Stimulated activated effector memory CD8-positive, alpha-beta T cell treated with anti-CD3 and anti-CD28 coated beads, Interleukin-12 subunit alpha, Interleukin-12 subunit beta, amount 100 ng/mL, for 72 hours (primary cell): ENCODE data around the gene KDSR.
A peak's percentile ranks its signal among the peaks of the same experiment; 100 is the strongest.

Source experiments
- ATAC-seq: fragments of 150-1000 bp; cut with Tn5 transposase; 2 replicates; pipeline ENCODE4 v1.10.0; 2021
- DNase-seq, 2 donors: peaks; one replicate each; pipeline ENCODE4 v3.0.0; 2021 to 2022; ENCODE audit warnings: low spot score in 2 of 2
- H3K27ac Mint-ChIP-seq: one replicate; pipeline ENCODE4 v1.8.0; 2022; ENCODE audit warnings: mild to moderate bottlenecking, mixed read lengths
- H3K36me3 Mint-ChIP-seq: one replicate; pipeline ENCODE4 v1.8.0; 2022; ENCODE audit warnings: mild to moderate bottlenecking, mixed read lengths
- H3K4me1 Mint-ChIP-seq: one replicate; pipeline ENCODE4 v1.8.0; 2022; ENCODE audit warnings: mixed read lengths
- H3K4me3 Mint-ChIP-seq: one replicate; pipeline ENCODE4 v1.8.0; 2022; ENCODE audit warnings: mild to moderate bottlenecking, mixed read lengths
- H3K9me3 Mint-ChIP-seq: one replicate; pipeline ENCODE4 v1.8.0; 2022; ENCODE audit warnings: mixed read lengths

KDSR gene

GRCh38 chr18:63367053-63367953 lies at the start of gene KDSR:
KDSR (minus strand) TSS chr18:63367206; CDS start chr18:63367118, 88 bp downstream.
- H3K9me3 Mint-ChIP-seq: no peaks in the 10 kb centered on the region
- peak within 1 kb of the TSS; percentile 83 for H3K27ac Mint-ChIP-seq
- H3K4me1 Mint-ChIP-seq: peaks cover 43% of the 10 kb centered on the region
- DNase-seq (peak; percentile 72 to 92), ATAC-seq (peak; percentile 90)
- peaks cover 26% of the 10 kb centered on the region for H3K36me3 Mint-ChIP-seq
- peak within 1 kb of the TSS; percentile 81 for H3K4me3 Mint-ChIP-seq

GRCh38 chr18:63412953-63413352 lies 45.9 kb upstream of the KDSR start:
- Mint-ChIP-seq H3K4me3 (no peak overlapping the region), H3K9me3 (no peaks in the 10 kb centered on the region), H3K36me3 (peaks cover 75% of the 10 kb centered on the region), H3K27ac (peak overlapping the region; percentile 43), H3K4me1 (peaks cover 44% of the 10 kb centered on the region)
- DNase-seq (no peak), ATAC-seq (no peak)

GRCh38 chr18:63410792-63411191 lies 43.8 kb upstream of the KDSR start:
- Mint-ChIP-seq H3K27ac (no peak overlapping the region), H3K4me1 (peaks cover 44% of the 10 kb centered on the region), H3K9me3 (no peaks in the 10 kb centered on the region), H3K4me3 (no peak overlapping the region), H3K36me3 (peaks cover 96% of the 10 kb centered on the region)
- peak; percentile 88 for ATAC-seq
- no peak for DNase-seq

- Mint-ChIP-seq H3K9me3 (no peaks in the 10 kb centered on the region), H3K36me3 (peaks cover 98% of the 10 kb centered on the region), H3K27ac (peak overlapping the region; percentile 70), H3K4me3 (no peak overlapping the region), H3K4me1 (peaks cover 37% of the 10 kb centered on the region)
- DNase-seq (no peak), ATAC-seq (peak; percentile 78)
Measured at GRCh38 chr18:63409301-63409700, 42.3 kb upstream of the KDSR start.

- peaks cover 27% of the 10 kb centered on the region for H3K4me1 Mint-ChIP-seq
- H3K27ac Mint-ChIP-seq: peak overlapping the region; percentile 5
- peaks cover 99% of the 10 kb centered on the region for H3K36me3 Mint-ChIP-seq
- DNase-seq (no peak), ATAC-seq (no peak)
- H3K4me3 Mint-ChIP-seq: no peak overlapping the region
- H3K9me3 Mint-ChIP-seq: no peaks in the 10 kb centered on the region
Measured at GRCh38 chr18:63407734-63408133, 40.7 kb upstream of the KDSR start.

- ATAC-seq (no peak), DNase-seq (no peak)
- H3K27ac Mint-ChIP-seq: no peak overlapping the region
- no peaks in the 10 kb centered on the region for H3K9me3 Mint-ChIP-seq
- peaks cover 25% of the 10 kb centered on the region for H3K4me1 Mint-ChIP-seq
- H3K4me3 Mint-ChIP-seq: no peak overlapping the region
- peaks cover 99% of the 10 kb centered on the region for H3K36me3 Mint-ChIP-seq
Measured at GRCh38 chr18:63405986-63406385, 39.0 kb upstream of the KDSR start.

GRCh38 chr18:63402246-63403162 lies 35.5 kb upstream of the KDSR start:
- H3K4me1 Mint-ChIP-seq: peaks cover 5% of the 10 kb centered on the region
- DNase-seq (no peak), ATAC-seq (peak; percentile 31)
- peaks cover 99% of the 10 kb centered on the region for H3K36me3 Mint-ChIP-seq
- H3K9me3 Mint-ChIP-seq: no peaks in the 10 kb centered on the region
- no peak overlapping the region for H3K4me3 Mint-ChIP-seq
- H3K27ac Mint-ChIP-seq: peak overlapping the region; percentile 82

GRCh38 chr18:63399300-63399699 lies 32.3 kb upstream of the KDSR start:
- Mint-ChIP-seq H3K4me1 (peaks cover 5% of the 10 kb centered on the region), H3K4me3 (peak overlapping the region; percentile 51), H3K36me3 (peaks cover 100% of the 10 kb centered on the region), H3K27ac (peak overlapping the region; percentile 82), H3K9me3 (no peaks in the 10 kb centered on the region)
- DNase-seq: no peak
- ATAC-seq: no peak

GRCh38 chr18:63397349-63397748 lies 30.3 kb upstream of the KDSR start:
- DNase-seq: no peak
- ATAC-seq: no peak
- Mint-ChIP-seq H3K9me3 (no peaks in the 10 kb centered on the region), H3K36me3 (peaks cover 100% of the 10 kb centered on the region), H3K4me1 (no peaks in the 10 kb centered on the region), H3K27ac (no peak overlapping the region), H3K4me3 (no peak overlapping the region)

GRCh38 chr18:63395503-63395902 lies 28.5 kb upstream of the KDSR start:
- Mint-ChIP-seq H3K4me1 (no peaks in the 10 kb centered on the region), H3K4me3 (no peak overlapping the region), H3K9me3 (no peaks in the 10 kb centered on the region), H3K27ac (no peak overlapping the region), H3K36me3 (peaks cover 100% of the 10 kb centered on the region)
- ATAC-seq: peak; percentile 64
- DNase-seq: no peak

GRCh38 chr18:63394954-63395353 lies 27.9 kb upstream of the KDSR start:
- Mint-ChIP-seq H3K4me1 (no peaks in the 10 kb centered on the region), H3K9me3 (no peaks in the 10 kb centered on the region), H3K36me3 (peaks cover 100% of the 10 kb centered on the region), H3K27ac (no peak overlapping the region), H3K4me3 (no peak overlapping the region)
- ATAC-seq: no peak
- DNase-seq: no peak

GRCh38 chr18:63387861-63388260 lies 20.9 kb upstream of the KDSR start:
- no peaks in the 10 kb centered on the region for H3K4me1 Mint-ChIP-seq
- H3K4me3 Mint-ChIP-seq: no peak overlapping the region
- H3K27ac Mint-ChIP-seq: no peak overlapping the region
- H3K36me3 Mint-ChIP-seq: peaks cover 46% of the 10 kb centered on the region
- DNase-seq (no peak), ATAC-seq (no peak)
- H3K9me3 Mint-ChIP-seq: no peaks in the 10 kb centered on the region

GRCh38 chr18:63382843-63383242 lies 15.8 kb upstream of the KDSR start:
- DNase-seq (no peak), ATAC-seq (no peak)
- Mint-ChIP-seq H3K9me3 (no peaks in the 10 kb centered on the region), H3K36me3 (peaks cover 5% of the 10 kb centered on the region), H3K4me1 (peaks cover 10% of the 10 kb centered on the region), H3K27ac (no peak overlapping the region), H3K4me3 (no peak overlapping the region)

GRCh38 chr18:63379639-63379962 lies 12.6 kb upstream of the KDSR start:
- no peak for DNase-seq
- no peak for ATAC-seq
- peaks cover 15% of the 10 kb centered on the region for H3K4me1 Mint-ChIP-seq
- no peaks in the 10 kb centered on the region for H3K36me3 Mint-ChIP-seq
- no peak overlapping the region for H3K27ac Mint-ChIP-seq
- H3K9me3 Mint-ChIP-seq: peaks cover 3% of the 10 kb centered on the region
- H3K4me3 Mint-ChIP-seq: no peak overlapping the region

GRCh38 chr18:63378919-63379638 lies 12.1 kb upstream of the KDSR start:
- DNase-seq: no peak
- H3K4me3 Mint-ChIP-seq: peak overlapping the region; percentile 7
- no peaks in the 10 kb centered on the region for H3K36me3 Mint-ChIP-seq
- H3K27ac Mint-ChIP-seq: peak overlapping the region; percentile 9
- H3K4me1 Mint-ChIP-seq: peaks cover 15% of the 10 kb centered on the region
- peaks cover 3% of the 10 kb centered on the region for H3K9me3 Mint-ChIP-seq
- no peak for ATAC-seq
